K562 (cell line): ENCODE results near the gene CROT. TPM values are rescaled to one million over a fixed set of nuclear protein-coding genes. Genes with fewer than 3 reads are reported as not detected.
A peak's percentile ranks its signal among the peaks of the same experiment; 100 is the strongest.

Experiments
- AFF1 ChIP-seq, 2 experiments: fragments of 450-650 bp; IDR thresholded peaks; 2 replicates each; pipeline ENCODE4 v1.6.1; 2018; ENCODE audit warnings: mild to moderate bottlenecking in 2 of 2, low read depth in 1 of 2; ENCODE audit not compliant: partially characterized antibody in 2 of 2
- ATF2 ChIP-seq: sonication (generic); formaldehyde crosslinking; IDR thresholded peaks from 2 replicates; pipeline ENCODE4 v1.8.1; 2022; ENCODE audit warnings: missing genetic modification reagents
- CBFA2T2 ChIP-seq: fragments of 450-650 bp; conservative IDR thresholded peaks from 2 replicates; pipeline ENCODE4 v1.6.1; 2017; ENCODE audit warnings: mild to moderate bottlenecking
- CREM ChIP-seq: IDR thresholded peaks from 2 replicates; pipeline ENCODE4 v1.6.1; 2014; ENCODE audit warnings: antibody characterized with exemption, low read depth
- EP400 ChIP-seq: fragments of 450-650 bp; IDR thresholded peaks from 2 replicates; pipeline ENCODE4 v1.6.1; 2017; ENCODE audit warnings: antibody characterized with exemption, mild to moderate bottlenecking, moderate library complexity
- EWSR1 ChIP-seq: fragments of 450-650 bp; IDR thresholded peaks from 2 replicates; pipeline ENCODE4 v1.6.1; 2018; ENCODE audit warnings: borderline replicate concordance, mild to moderate bottlenecking, low read depth, moderate library complexity; ENCODE audit not compliant: partially characterized antibody
- KDM4B ChIP-seq, 2 experiments: fragments of 450-650 bp in 1 of 2; sonication (generic) in 1 of 2; IDR thresholded peaks; 2 replicates each; pipeline ENCODE4 v1.6.1; 2016 to 2017; ENCODE audit warnings: borderline replicate concordance in 2 of 2, antibody characterized with exemption in 1 of 2, low read depth in 1 of 2, mild to moderate bottlenecking in 1 of 2
- MAZ ChIP-seq, 2 experiments: fragments of 450-650 bp in 1 of 2; sonication (generic) in 1 of 2; formaldehyde crosslinking; IDR thresholded peaks in 1 of 2; conservative IDR thresholded peaks in 1 of 2; 2 replicates each; pipeline versions ENCODE4 v1.4.0 to v1.5.0; 2020; ENCODE audit warnings: mild to moderate bottlenecking in 1 of 2, missing genetic modification reagents in 1 of 2
- MTA3 ChIP-seq: fragments of 450-650 bp; formaldehyde crosslinking; IDR thresholded peaks from 2 replicates; pipeline ENCODE4 v1.6.1; 2017; ENCODE audit warnings: mild to moderate bottlenecking, borderline replicate concordance
- NFYB ChIP-seq: IDR thresholded peaks from 2 replicates; pipeline ENCODE4 v1.6.1; 2011; ENCODE audit warnings: mild to moderate bottlenecking, moderate library complexity; ENCODE audit not compliant: insufficient read length; ENCODE audit errors: extremely low read depth
- PHB ChIP-seq: fragments of 250-450 bp; sonication (Bioruptor Pico); IDR thresholded peaks from 2 replicates; pipeline ENCODE4 v1.5.0; 2021
- PURB ChIP-seq: sonication (generic); formaldehyde crosslinking; IDR thresholded peaks from 2 replicates; pipeline ENCODE4 v1.9.0; 2021; ENCODE audit warnings: low read depth, mild to moderate bottlenecking, missing genetic modification reagents
- PYGO2 ChIP-seq: fragments of 450-650 bp; IDR thresholded peaks from 2 replicates; pipeline ENCODE4 v1.6.1; 2016; ENCODE audit warnings: mild to moderate bottlenecking, missing genetic modification characterization, moderate library complexity, missing compliant biosample characterization
- RREB1 ChIP-seq: fragments of 250-450 bp; sonication (Bioruptor Pico); IDR thresholded peaks from 2 replicates; pipeline ENCODE4 v1.4.0; 2020
- ZNF212 ChIP-seq: fragments of 450-650 bp; formaldehyde crosslinking; IDR thresholded peaks from 2 replicates; pipeline ENCODE4 v1.4.0; 2020; ENCODE audit warnings: mild to moderate bottlenecking
- polyA plus RNA-seq, 8 experiments: library from polyadenylated mRNA; depleted of rRNA in 4 of 8; stranded (reverse) in 5 of 8; unstranded in 3 of 8; fragments of >200 nt; fragmentation: Nextera tagmentation in 2 of 8; fragmentation: Illumina TruSeq in 1 of 8; extraction: Ambion mirVana in 2 of 8; extraction: Trizol in 1 of 8; gene quantifications; 2 replicates each; pipeline versions ENCODE4 v1.2.1 to v1.2.3, GENCODE V29; 2011 to 2014; ENCODE audit warnings: inconsistent platforms in 1 of 8, missing spikeins in 1 of 8
- total RNA-seq, 7 experiments: library from RNA; depleted of rRNA in 6 of 7; stranded (reverse); fragments of >200 nt in 6 of 7; fragmentation: Illumina TruSeq in 2 of 7; extraction: Trizol in 2 of 7; gene quantifications; 2 replicates each; pipeline versions ENCODE4 v1.2.1 to v1.2.3, GENCODE V29; 2011 to 2021; ENCODE audit warnings: low replicate concordance in 1 of 7

Gene CROT
- total and polyA plus RNA-seq, 9 of the 15 experiments (the other 6 are each of a cell fraction or from before 2014, with no cell fraction given): 2.5 to 8.1 (median 5.1) TPM

- TF ChIP-seq PHB (0 out of 2 replicates have a peak, but pooled peaks have one; percentile 22), EWSR1 (no peak), ZNF212 (CRISPR knock-in tag) (no peak), ATF2 (no peak), MTA3 (0 out of 2 replicates have a peak, but pooled peaks have one; percentile 74), AFF1 (IDR thresholded peaks at IDR 0.05; ENCODE audit: low read depth in 1 of 2, partially characterized antibody in 2 of 2) (no peak), CBFA2T2 (no peak), EP400 (no peak), RREB1 (CRISPR knock-in tag) (peak; percentile 95), PURB (CRISPR knock-in tag) (no peak), NFYB (peak; percentile 88), MAZ (CRISPR knock-in tag; conservative IDR thresholded peaks at IDR 0.05 in 1 of 2, IDR thresholded peaks at IDR 0.05 in 1 of 2) (peak; percentile 76 to 81), PYGO2 (no peak), KDM4B (IDR thresholded peaks at IDR 0.05; ENCODE audit: borderline replicate concordance in 2 of 2, low read depth in 1 of 2) (peak in 1 of 2 experiments; percentile 81; a peak in 1 of 4 replicates), CREM (peak; percentile 79)
Observed at GRCh38 chr7:87345166-87345927, at the start of gene CROT (continued).
